Measurements from ENCODE around the gene PCDHGA2.
A peak's percentile ranks its signal among the peaks of the same experiment; 100 is the strongest.
"Not testable (repeated sequence)": the region's sequence is repeated elsewhere in the genome, so short reads cannot be mapped to it uniquely, and the experiment has no call there.

PCDHGA2 gene

DNA sequence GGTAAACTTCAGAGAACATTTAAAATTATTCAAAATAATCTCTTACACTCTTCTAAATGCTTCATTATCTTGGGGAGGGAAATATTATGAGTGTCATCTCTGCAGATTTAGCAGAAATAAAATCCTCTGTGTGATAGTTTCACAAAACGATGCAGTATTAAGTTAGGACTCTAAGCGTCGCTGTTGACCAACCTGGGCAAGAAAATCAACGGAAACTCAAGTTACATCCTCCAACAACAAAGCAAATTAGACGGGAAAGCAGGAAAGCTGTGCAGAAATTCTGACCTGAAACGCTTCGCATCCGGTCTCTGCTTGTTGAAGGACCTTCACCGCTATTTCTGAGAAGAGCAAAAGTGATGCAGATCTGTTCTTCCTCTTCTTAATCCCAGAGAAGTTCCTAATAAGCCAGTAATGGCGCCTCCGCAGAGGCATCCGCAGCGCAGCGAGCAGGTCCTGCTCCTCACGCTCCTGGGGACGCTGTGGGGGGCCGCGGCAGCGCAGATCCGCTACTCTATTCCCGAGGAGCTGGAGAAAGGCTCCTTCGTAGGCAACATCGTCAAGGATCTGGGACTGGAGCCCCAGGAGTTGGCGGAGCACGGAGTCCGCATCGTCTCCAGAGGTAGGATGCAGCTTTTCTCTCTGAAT, 35.2 kb downstream of the PCDHGA2 start, which contains the start of gene PCDHGA6:
TSS of gene PCDHGA6 (plus strand) at position 219 of the 645 bp plus-strand sequence. CDS start at position 412, 193 bp downstream.
- peak; percentile 16 for DNase-seq (ENCODE audit: low read depth)
- TF ChIP-seq, protein P1, sequence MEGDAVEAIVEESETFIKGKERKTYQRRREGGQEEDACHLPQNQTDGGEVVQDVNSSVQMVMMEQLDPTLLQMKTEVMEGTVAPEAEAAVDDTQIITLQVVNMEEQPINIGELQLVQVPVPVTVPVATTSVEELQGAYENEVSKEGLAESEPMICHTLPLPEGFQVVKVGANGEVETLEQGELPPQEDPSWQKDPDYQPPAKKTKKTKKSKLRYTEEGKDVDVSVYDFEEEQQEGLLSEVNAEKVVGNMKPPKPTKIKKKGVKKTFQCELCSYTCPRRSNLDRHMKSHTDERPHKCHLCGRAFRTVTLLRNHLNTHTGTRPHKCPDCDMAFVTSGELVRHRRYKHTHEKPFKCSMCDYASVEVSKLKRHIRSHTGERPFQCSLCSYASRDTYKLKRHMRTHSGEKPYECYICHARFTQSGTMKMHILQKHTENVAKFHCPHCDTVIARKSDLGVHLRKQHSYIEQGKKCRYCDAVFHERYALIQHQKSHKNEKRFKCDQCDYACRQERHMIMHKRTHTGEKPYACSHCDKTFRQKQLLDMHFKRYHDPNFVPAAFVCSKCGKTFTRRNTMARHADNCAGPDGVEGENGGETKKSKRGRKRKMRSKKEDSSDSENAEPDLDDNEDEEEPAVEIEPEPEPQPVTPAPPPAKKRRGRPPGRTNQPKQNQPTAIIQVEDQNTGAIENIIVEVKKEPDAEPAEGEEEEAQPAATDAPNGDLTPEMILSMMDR (IDR thresholded peaks at IDR 0.05; ENCODE audit: low read depth, low read length), result peak; percentile 15
- no peak for TF ChIP-seq MYC (IDR thresholded peaks at IDR 0.05; ENCODE audit: low read depth, low read length)
- H3K4me3 ChIP-seq (ENCODE audit: low read depth, low read length), result no peak within 1 kb of the TSS

DNA sequence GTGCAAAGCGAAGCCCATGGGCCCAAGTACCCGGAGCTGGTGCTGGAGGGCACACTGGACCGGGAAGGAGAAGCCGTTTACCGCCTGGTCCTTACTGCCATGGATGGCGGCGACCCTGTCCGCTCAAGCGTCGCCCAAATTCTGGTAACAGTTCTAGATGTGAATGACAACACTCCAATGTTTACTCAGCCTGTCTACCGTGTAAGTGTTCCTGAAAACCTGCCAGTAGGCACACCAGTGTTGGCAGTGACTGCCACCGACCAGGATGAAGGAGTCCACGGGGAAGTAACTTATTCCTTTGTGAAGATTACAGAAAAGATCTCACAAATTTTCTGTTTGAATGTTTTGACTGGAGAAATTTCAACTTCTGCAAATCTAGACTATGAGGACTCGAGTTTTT, 36.1 kb downstream of the PCDHGA2 start:
- H3K4me3 ChIP-seq (ENCODE audit: low read depth, low read length), result no peak overlapping the region
- TF ChIP-seq, protein P2, sequence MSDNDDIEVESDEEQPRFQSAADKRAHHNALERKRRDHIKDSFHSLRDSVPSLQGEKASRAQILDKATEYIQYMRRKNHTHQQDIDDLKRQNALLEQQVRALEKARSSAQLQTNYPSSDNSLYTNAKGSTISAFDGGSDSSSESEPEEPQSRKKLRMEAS (IDR thresholded peaks at IDR 0.05; ENCODE audit: low read depth, low read length), result no peak
- no peak for TF ChIP-seq MYC (IDR thresholded peaks at IDR 0.05; ENCODE audit: low read depth, low read length)
- TF ChIP-seq, protein P1 (IDR thresholded peaks at IDR 0.05; ENCODE audit: low read depth, low read length), result no peak
- TF ChIP-seq POLR2A (IDR thresholded peaks at IDR 0.05; ENCODE audit: extremely low read depth, insufficient read length), result no peak
- DNase-seq (ENCODE audit: low read depth), result no peak

DNA sequence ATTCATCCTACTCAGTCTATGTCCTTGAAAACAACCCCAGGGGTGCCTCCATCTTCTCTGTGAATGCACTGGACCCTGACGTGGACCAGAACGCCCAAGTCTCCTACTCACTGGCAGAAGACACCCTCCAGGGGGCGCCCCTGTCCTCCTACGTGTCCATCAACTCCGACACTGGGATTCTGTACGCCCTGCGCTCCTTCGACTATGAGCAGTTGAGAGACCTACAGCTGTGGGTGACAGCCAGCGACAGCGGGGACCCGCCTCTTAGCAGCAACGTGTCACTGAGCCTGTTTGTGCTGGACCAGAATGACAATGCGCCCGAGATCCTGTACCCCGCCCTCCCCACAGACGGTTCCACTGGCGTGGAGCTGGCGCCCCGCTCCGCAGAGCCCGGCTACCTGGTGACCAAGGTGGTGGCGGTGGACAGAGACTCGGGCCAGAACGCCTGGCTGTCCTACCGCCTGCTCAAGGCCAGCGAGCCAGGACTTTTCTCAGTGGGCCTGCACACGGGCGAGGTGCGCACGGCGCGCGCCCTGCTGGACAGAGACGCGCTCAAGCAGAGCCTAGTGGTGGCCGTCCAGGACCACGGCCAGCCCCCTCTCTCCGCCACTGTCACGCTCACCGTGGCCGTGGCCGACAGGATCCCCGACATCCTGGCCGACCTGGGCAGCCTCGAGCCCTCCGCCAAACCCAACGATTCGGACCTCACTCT, 37.0 kb downstream of the PCDHGA2 start:
- TF ChIP-seq, protein P1 (IDR thresholded peaks at IDR 0.05; ENCODE audit: low read depth, low read length), result peak; percentile 1
- H3K4me3 ChIP-seq (ENCODE audit: low read depth, low read length); DNase-seq (ENCODE audit: low read depth): not testable (repeated sequence)

DNA sequence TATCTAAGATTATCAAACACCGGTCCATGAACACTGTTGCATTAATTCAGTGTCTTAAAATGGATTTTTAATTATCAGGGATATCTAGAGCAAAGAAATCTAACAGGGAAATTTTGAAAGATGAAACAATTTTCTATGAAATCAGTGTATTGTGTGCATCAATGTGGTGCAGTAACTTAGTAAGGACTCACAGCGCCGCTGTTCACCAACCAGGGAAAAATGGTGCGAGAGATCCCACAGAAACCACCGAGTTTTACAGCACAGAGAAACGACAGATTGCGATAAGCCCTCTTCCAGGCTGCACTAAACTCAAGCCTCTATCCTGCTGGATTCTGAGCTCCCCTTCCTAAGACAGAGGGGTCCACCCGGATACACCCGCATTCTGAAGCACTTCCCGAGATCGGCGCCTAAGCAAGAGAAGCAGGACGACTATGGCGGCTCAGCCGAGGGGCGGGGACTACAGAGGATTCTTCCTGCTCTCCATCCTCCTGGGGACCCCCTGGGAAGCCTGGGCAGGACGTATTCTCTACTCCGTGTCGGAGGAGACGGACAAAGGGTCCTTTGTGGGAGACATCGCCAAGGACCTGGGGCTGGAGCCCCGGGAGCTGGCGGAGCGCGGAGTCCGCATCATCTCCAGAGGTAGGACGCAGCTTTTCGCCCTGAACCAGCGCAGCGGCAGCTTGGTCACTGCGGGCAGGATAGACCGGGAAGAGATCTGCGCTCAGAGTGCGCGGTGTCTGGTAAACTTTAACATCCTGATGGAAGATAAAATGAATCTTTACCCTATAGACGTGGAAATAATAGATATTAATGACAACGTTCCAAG, 44.1 kb downstream of the PCDHGA2 start, which contains the start of gene PCDHGA7:
TSS of gene PCDHGA7 (plus strand) at position 274 of the 826 bp plus-strand sequence. CDS start at position 432, 158 bp downstream.
- peak; percentile 28 for DNase-seq (ENCODE audit: low read depth)
- TF ChIP-seq, protein P2 (IDR thresholded peaks at IDR 0.05; ENCODE audit: low read depth, low read length), result no peak
- TF ChIP-seq, protein P1 (IDR thresholded peaks at IDR 0.05; ENCODE audit: low read depth, low read length), result peak; percentile 18
- no peak within 1 kb of the TSS for H3K4me3 ChIP-seq (ENCODE audit: low read depth, low read length)

DNA sequence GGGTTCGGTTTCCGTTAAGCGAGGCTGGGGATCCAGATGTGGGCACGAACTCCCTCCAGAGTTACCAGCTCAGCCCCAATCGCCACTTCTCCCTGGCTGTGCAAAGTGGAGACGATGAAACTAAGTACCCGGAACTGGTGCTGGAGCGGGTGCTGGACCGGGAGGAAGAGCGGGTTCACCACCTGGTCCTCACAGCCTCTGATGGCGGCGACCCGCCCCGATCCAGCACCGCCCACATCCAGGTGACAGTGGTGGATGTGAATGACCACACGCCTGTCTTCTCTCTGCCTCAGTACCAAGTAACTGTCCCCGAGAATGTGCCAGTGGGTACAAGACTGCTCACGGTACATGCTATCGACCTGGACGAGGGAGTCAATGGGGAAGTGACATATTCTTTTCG, 44.8 kb downstream of the PCDHGA2 start:
- DNase-seq (ENCODE audit: low read depth), result no peak
- TF ChIP-seq, protein P2 (IDR thresholded peaks at IDR 0.05; ENCODE audit: low read depth, low read length), result no peak
- no peak for TF ChIP-seq POLR2A (IDR thresholded peaks at IDR 0.05; ENCODE audit: extremely low read depth, insufficient read length)
- TF ChIP-seq MYC (IDR thresholded peaks at IDR 0.05; ENCODE audit: low read depth, low read length), result no peak
- TF ChIP-seq, protein P1 (IDR thresholded peaks at IDR 0.05; ENCODE audit: low read depth, low read length), result no peak
- H3K4me3 ChIP-seq (ENCODE audit: low read depth, low read length), result no peak overlapping the region
